ENCODE results near the gene DENND2A.
A peak's percentile ranks its signal among the peaks of the same experiment; 100 is the strongest.

GRCh38 chr7:140653319-140654108, 12.9 kb upstream of the DENND2A start:
- peak; percentile 62 to 90 (median 89) for TF ChIP-seq CTCF (IDR thresholded peaks at IDR 0.05)
- TF ChIP-seq POLR2AphosphoS5 (IDR thresholded peaks at IDR 0.05) = peak in 2 of 3 donors; percentile 24 to 39
